GM04504 (cell line): ENCODE measurements around the gene CRYGA.
"Not testable (repeated sequence)": the region's sequence is repeated elsewhere in the genome, so short reads cannot be mapped to it uniquely, and the experiment has no call there.

Experiments
- DNase-seq: peaks from one replicate; pipeline ENCODE4 v3.0.0-alpha.2; 2012; ENCODE audit warnings: low read depth

CRYGA gene

GRCh38 chr2:208125251-208125650 is 38.1 kb downstream of the CRYGA start:
- no peak for DNase-seq

DNA sequence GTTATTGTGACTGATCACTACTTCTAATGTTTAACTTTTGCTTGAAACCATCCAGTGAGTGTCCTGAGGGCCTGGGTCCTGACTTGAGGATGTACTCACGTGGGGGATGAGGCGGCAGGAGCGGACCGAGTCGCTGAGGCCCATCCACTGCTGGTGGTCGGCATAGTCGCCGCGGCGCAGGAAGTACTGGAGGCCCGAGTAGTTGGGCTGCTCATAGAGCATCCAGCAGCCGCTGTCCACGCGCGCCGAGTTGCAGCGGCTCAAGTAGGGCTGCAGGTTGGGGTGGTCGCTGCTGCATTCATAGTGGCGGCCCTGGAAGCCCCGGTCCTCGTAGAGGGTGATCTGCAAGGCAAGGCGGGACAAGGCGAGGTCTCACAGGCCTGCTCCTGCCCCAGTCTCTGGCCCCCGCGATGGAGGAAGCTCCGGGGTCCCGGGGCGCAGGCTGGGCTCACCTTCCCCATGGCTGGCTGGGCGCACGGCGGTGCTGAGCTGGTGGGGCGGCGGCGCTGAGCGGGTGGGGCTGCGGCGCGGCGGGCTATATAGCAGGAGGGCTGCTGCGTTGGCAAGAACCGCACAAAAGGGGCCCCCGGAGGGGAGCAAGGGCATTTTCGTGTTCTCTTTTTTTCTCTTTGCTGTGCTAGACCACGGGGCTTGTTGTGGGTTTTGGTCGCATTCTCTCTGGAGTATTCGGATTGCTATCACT is 39.2 kb downstream of the CRYGA start, which contains the start of gene CRYGD:
Gene CRYGD (minus strand): TSS at position 512 of the 703 bp plus-strand sequence. CDS start 51 bp downstream, at position 461.
- DNase-seq, result not testable (repeated sequence)

DNA sequence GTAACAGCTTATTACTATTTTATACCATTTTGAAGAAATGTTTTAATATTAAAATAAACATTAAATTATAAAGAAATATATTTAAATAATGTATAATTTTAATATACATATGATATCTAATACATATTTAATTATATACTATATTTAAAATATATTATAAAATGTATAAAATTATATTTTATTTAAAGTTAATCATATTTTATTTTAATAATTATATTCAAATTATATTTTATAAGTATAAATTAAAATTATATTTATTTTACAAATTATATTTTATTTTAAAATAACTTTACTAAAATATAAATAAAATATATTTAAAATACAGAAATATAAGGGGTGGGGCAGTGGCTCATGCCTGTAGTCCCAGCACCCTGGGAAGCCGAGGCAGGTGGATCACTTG is 41.1 kb downstream of the CRYGA start:
- DNase-seq, result no peak

DNA sequence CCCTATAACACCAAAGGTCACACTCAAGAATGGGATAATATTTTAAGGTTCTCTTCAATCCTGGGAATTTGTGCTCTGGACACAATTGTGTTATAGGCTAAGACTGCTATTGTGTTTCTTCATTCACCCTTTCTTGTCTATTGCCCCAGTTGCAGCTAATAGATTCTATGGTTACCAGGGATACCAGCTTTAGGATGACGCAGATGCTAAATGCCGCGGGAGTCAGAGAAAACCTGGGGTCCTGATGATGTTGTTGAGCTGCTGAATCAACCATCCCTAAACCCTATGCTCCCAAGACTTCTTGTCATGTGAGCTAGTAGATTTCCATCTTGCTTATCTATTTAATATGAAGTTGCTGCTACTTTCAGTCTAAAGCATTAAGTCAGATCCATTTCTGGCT is 44.5 kb downstream of the CRYGA start:
- no peak for DNase-seq

- DNase-seq, result not testable (repeated sequence)
Observed at GRCh38 chr2:208117390-208117789, 46.0 kb downstream of the CRYGA start.

GRCh38 chr2:208112969-208113368 is 50.4 kb downstream of the CRYGA start:
- DNase-seq, result no peak

DNA sequence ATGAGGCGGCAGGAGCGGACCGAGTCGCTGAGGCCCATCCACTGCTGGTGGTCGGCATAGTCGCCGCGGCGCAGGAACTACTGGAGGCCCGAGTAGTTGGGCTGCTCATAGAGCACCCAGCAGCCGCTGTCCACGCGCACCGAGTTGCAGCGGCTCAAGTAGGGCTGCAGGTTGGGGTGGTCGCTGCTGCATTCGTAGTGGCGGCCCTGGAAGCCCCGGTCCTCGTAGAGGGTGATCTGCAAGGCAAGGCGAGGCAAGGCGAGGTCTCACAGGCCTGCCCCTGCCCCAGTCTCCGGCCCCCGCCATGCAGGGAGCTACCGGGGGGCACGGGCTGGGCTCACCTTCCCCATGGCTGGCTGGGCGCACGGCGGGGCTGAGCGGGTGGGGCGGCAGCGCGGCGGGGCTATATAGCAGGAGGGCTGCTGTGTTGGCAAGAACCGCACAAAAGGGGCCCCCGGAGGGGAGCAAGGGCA is 51.1 kb downstream of the CRYGA start:
- not testable (repeated sequence) for DNase-seq
